CD14-positive monocyte (primary cell): ENCODE measurements around the gene IGF2BP2. TPM values are rescaled to one million over a fixed set of nuclear protein-coding genes. Genes with fewer than 3 reads are reported as not detected.
"Not testable (repeated sequence)": the region's sequence is repeated elsewhere in the genome, so short reads cannot be mapped to it uniquely, and the experiment has no call there.

ENCODE experiments used
- DNase-seq, 3 donors: peaks; one replicate each; pipeline ENCODE4 v3.0.0-alpha.2; 2011 to 2022
- H2AFZ ChIP-seq: 2 replicates; pipeline ENCODE4 v1.6.0; 2012; ENCODE audit warnings: mild to moderate bottlenecking, low read depth, low read length, inconsistent platforms; ENCODE audit not compliant: insufficient read depth, poor library complexity, severe bottlenecking
- H3K27ac ChIP-seq, 2 donors: 1 replicate in 1 of 2; 2 replicates in 1 of 2; pipeline ENCODE4 v1.5.1; 2012 to 2013; ENCODE audit warnings: low read length in 2 of 2, control low read depth in 1 of 2, inconsistent platforms in 1 of 2, low read depth in 1 of 2, mild to moderate bottlenecking in 1 of 2
- H3K27me3 ChIP-seq, 2 donors: one replicate each; pipeline versions ENCODE4 v1.6.0 to v1.6.1; 2011 to 2013; ENCODE audit warnings: low read length in 2 of 2; ENCODE audit not compliant: control insufficient read depth in 2 of 2, insufficient read depth in 2 of 2
- H3K36me3 ChIP-seq, 2 donors: replicated peaks in 1 of 2; 1 replicate in 1 of 2; 2 replicates in 1 of 2; pipeline versions ENCODE4 v1.5.1 to v1.6.1; 2012 to 2013; ENCODE audit warnings: low read length in 2 of 2, control low read depth in 1 of 2, inconsistent platforms in 1 of 2, mild to moderate bottlenecking in 1 of 2; ENCODE audit not compliant: insufficient read depth in 2 of 2, control insufficient read depth in 1 of 2
- H3K4me1 ChIP-seq, 2 donors: 1 replicate in 1 of 2; 2 replicates in 1 of 2; pipeline versions ENCODE4 v1.5.1 to v1.6.1; 2012 to 2013; ENCODE audit warnings: low read length in 2 of 2, control low read depth in 1 of 2, inconsistent platforms in 1 of 2, mild to moderate bottlenecking in 1 of 2, moderate library complexity in 1 of 2; ENCODE audit not compliant: insufficient read depth in 2 of 2, control insufficient read depth in 1 of 2
- H3K4me2 ChIP-seq: replicated peaks from 2 replicates; pipeline ENCODE3; 2012; ENCODE audit warnings: low read length, moderate library complexity, mild to moderate bottlenecking; ENCODE audit not compliant: poor library complexity, severe bottlenecking; ENCODE audit errors: extremely low read depth
- H3K4me3 ChIP-seq, 3 experiments: fragments of 200-600 bp in 1 of 3; sonication (generic) in 1 of 3; replicated peaks in 1 of 3; 1 replicate in 2 of 3; 2 replicates in 1 of 3; pipeline ENCODE4 v1.5.1; 2011 to 2013; ENCODE audit warnings: low read length in 3 of 3, mild to moderate bottlenecking in 3 of 3, control low read depth in 2 of 3, low read depth in 2 of 3, inconsistent platforms in 1 of 3, moderate library complexity in 1 of 3
- H3K79me2 ChIP-seq: 2 replicates; pipeline ENCODE4 v1.6.0; 2012; ENCODE audit warnings: mild to moderate bottlenecking, control low read depth, inconsistent platforms, low read length, moderate library complexity; ENCODE audit not compliant: insufficient read depth
- H3K9ac ChIP-seq: 2 replicates; pipeline ENCODE4 v1.6.0; 2017; ENCODE audit warnings: low read length, mild to moderate bottlenecking; ENCODE audit not compliant: insufficient read depth, poor library complexity, severe bottlenecking
- H3K9me3 ChIP-seq, 2 donors: replicated peaks in 1 of 2; 1 replicate in 1 of 2; 2 replicates in 1 of 2; pipeline versions ENCODE4 v1.5.1 to v1.6.1; 2012 to 2013; ENCODE audit warnings: low read length in 2 of 2, control low read depth in 1 of 2; ENCODE audit not compliant: control insufficient read depth in 1 of 2, insufficient read depth in 1 of 2
- H4K20me1 ChIP-seq: 2 replicates; pipeline ENCODE4 v1.6.0; 2012; ENCODE audit warnings: mild to moderate bottlenecking, low read length, control low read depth, moderate library complexity; ENCODE audit not compliant: insufficient read depth
- H3K27ac Mint-ChIP-seq, 7 donors: one replicate each; pipeline ENCODE4 v1.8.0; 2020; ENCODE audit warnings: mild to moderate bottlenecking in 7 of 7, mixed read lengths in 7 of 7, moderate library complexity in 6 of 7, inconsistent platforms in 2 of 7
- H3K27me3 Mint-ChIP-seq, 3 donors: one replicate each; pipeline ENCODE4 v1.8.0; 2021 to 2022; ENCODE audit warnings: low read depth in 3 of 3, mild to moderate bottlenecking in 3 of 3, mixed read lengths in 3 of 3, moderate library complexity in 3 of 3, inconsistent platforms in 1 of 3
- H3K36me3 Mint-ChIP-seq, 2 donors: one replicate each; pipeline ENCODE4 v1.8.0; 2020; ENCODE audit warnings: mixed read lengths in 2 of 2, inconsistent platforms in 1 of 2, mild to moderate bottlenecking in 1 of 2
- H3K4me1 Mint-ChIP-seq: one replicate; pipeline ENCODE4 v1.8.0; 2020; ENCODE audit warnings: mild to moderate bottlenecking, mixed read lengths
- H3K4me3 Mint-ChIP-seq, 2 donors: one replicate each; pipeline ENCODE4 v1.8.0; 2020; ENCODE audit warnings: mild to moderate bottlenecking in 2 of 2, mixed read lengths in 2 of 2, moderate library complexity in 1 of 2
- H3K9me3 Mint-ChIP-seq, 7 donors: one replicate each; pipeline ENCODE4 v1.8.0; 2020 to 2022; ENCODE audit warnings: mixed read lengths in 7 of 7, mild to moderate bottlenecking in 6 of 7, moderate library complexity in 6 of 7, inconsistent platforms in 2 of 7
- WGBS: methylation state at CpG from one replicate; pipeline ENCODE4 v1.1.5; 2013; ENCODE audit warnings: missing lambda C conversion rate; ENCODE audit not compliant: insufficient coverage; 5-methylcytosine and 5-hydroxymethylcytosine counted together
- intact Hi-C, 2 donors: fragments of 100-400 bp; cut with micrococcal nuclease; formaldehyde crosslinking; loops; one replicate each; pipeline versions ENCODE4 v1.15.0 to v1.15.1; 2023
- polyA plus RNA-seq, 3 donors: library from polyadenylated mRNA; depleted of rRNA in 1 of 3; unstranded in 2 of 3; stranded (reverse) in 1 of 3; fragments of 300-500 nt in 2 of 3; fragments of >200 nt in 1 of 3; fragmentation: Illumina TruSeq in 2 of 3; gene quantifications; 1 replicate in 2 of 3; 2 replicates in 1 of 3; pipeline ENCODE4 v1.2.3, GENCODE V29; 2012 to 2021
- TF ChIP-seq, protein P1 (sequence below): fragments of 200-600 bp; IDR thresholded peaks from one replicate; pipeline ENCODE4 v1.8.0; 2022; ENCODE audit warnings: antibody characterized with exemption, mild to moderate bottlenecking

The IGF2BP2 gene
- polyA plus RNA-seq, 3 donors = 0.78 to 2.8 (median 1.00) TPM

- TF ChIP-seq, protein P1, sequence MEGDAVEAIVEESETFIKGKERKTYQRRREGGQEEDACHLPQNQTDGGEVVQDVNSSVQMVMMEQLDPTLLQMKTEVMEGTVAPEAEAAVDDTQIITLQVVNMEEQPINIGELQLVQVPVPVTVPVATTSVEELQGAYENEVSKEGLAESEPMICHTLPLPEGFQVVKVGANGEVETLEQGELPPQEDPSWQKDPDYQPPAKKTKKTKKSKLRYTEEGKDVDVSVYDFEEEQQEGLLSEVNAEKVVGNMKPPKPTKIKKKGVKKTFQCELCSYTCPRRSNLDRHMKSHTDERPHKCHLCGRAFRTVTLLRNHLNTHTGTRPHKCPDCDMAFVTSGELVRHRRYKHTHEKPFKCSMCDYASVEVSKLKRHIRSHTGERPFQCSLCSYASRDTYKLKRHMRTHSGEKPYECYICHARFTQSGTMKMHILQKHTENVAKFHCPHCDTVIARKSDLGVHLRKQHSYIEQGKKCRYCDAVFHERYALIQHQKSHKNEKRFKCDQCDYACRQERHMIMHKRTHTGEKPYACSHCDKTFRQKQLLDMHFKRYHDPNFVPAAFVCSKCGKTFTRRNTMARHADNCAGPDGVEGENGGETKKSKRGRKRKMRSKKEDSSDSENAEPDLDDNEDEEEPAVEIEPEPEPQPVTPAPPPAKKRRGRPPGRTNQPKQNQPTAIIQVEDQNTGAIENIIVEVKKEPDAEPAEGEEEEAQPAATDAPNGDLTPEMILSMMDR = no peak
- Histone ChIP-seq H3K4me1 (peaks cover 21 to 27% of the 10 kb centered on the region in 2 donors), H3K4me2 (no peak overlapping the region), H2AFZ (no peak overlapping the region), H3K79me2 (peaks cover 18% of the 10 kb centered on the region), H3K27ac (no peak overlapping the region), H3K36me3 (no peaks in the 10 kb centered on the region), H3K4me3 (no peak overlapping the region), H3K27me3 (no peaks in the 10 kb centered on the region), H3K9ac (no peak overlapping the region), H4K20me1 (no peaks in the 10 kb centered on the region), H3K9me3 (no peaks in the 10 kb centered on the region)
- peak overlapping the region in 1 of 7 donors; percentile 38 for H3K27ac Mint-ChIP-seq
- no CpG with 5 or more reads among the region's 2 CpGs for WGBS
- peaks cover 0 to 1% (median 0%) of the 10 kb centered on the region in 3 donors for H3K27me3 Mint-ChIP-seq
- H3K36me3 Mint-ChIP-seq = peaks cover 0 to 2% of the 10 kb centered on the region in 2 donors
- no peak overlapping the region for H3K4me3 Mint-ChIP-seq
- H3K9me3 Mint-ChIP-seq = no peaks in the 10 kb centered on the region
- intact Hi-C loops = no loop called here
- no peak for DNase-seq
- peaks cover 33% of the 10 kb centered on the region for H3K4me1 Mint-ChIP-seq
These were observed 124.9 kb downstream of the IGF2BP2 start for GRCh38 chr3:185699927-185700326.

DNA sequence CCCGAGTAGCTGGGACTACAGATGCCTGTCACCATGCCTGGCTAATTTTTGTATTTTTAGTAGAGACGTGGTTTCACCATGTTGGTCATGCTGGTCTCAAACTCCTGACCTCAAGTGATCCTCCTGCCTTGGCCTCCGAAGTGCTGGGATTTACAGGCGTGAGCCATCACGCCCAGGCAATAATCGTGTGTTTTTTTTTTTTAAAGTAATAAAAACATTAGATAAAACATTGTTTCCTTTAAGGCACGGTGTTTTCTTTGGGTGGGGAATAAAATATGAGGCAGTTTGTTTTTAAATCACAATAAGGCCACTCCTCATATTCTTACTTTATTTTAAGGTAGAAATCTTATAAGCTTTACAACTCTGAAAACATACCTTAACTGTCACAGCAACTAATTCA is 127.6 kb downstream of the IGF2BP2 start:
- DNase-seq, H3K27ac Mint-ChIP-seq, H3K9me3 Mint-ChIP-seq, H4K20me1 ChIP-seq, intact Hi-C loops, H3K36me3 Mint-ChIP-seq, H3K4me2 ChIP-seq, H2AFZ ChIP-seq, H3K4me3 Mint-ChIP-seq, H3K27ac ChIP-seq, H3K27me3 ChIP-seq, H3K9me3 ChIP-seq, H3K79me2 ChIP-seq, H3K4me1 Mint-ChIP-seq, H3K4me1 ChIP-seq, H3K9ac ChIP-seq, H3K27me3 Mint-ChIP-seq, H3K36me3 ChIP-seq, H3K4me3 ChIP-seq: not testable (repeated sequence)
- WGBS = 100% methylated on average over 1 of the region's 7 CpGs
